Activated CD8-positive, alpha-beta memory T cell treated with anti-CD3 and anti-CD28 coated beads for 24 hours (primary cell): ENCODE measurements around the gene SEMA3D.

Source experiments
- DNase-seq: peaks from one replicate; pipeline ENCODE4 v3.0.0-alpha.2; 2020

Gene SEMA3D

DNA sequence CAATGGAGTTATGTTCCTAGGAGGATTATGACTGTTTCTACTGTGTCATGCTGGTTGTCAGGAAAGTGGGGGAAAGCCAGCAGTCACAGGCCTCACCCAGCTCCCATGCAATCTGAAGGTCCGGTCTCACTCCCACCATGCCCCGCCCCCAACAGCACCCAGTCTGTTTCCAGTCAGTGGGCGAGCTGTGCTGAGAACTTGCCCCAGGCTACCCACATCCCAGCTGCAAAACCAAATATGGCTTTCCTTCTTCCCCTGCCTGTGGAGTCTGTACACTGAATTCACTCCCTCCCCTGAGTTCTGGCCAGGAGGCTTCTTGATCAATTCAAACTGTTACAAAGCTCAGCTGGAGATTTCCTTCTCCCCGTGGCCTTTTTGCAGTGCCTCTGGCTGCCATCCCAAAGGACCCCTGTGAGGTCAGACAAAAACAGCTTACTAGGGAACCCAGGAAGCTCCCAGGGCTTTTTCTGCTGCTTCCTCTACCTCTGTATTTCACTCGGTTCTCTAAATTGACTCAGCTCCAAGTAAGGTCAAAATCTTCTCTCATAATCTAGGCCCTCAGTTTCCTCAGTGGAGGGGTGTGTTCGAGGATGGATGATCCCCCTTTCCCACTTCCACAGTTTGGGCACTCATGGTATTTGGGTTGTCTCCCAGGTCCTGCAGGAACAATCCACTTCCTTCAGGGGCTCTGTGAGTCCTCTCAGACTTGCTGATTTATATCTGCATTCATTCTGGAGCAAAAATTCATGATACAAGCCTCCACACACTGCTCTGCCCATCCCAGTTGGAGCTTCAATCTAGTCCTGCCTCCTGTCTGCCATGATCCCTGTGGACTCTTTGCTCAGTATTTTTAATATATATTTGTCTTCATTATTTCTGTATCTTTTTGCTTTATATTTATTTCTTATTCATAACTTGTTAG is 205.5 kb downstream of the SEMA3D start:
- DNase-seq: no peak

DNA sequence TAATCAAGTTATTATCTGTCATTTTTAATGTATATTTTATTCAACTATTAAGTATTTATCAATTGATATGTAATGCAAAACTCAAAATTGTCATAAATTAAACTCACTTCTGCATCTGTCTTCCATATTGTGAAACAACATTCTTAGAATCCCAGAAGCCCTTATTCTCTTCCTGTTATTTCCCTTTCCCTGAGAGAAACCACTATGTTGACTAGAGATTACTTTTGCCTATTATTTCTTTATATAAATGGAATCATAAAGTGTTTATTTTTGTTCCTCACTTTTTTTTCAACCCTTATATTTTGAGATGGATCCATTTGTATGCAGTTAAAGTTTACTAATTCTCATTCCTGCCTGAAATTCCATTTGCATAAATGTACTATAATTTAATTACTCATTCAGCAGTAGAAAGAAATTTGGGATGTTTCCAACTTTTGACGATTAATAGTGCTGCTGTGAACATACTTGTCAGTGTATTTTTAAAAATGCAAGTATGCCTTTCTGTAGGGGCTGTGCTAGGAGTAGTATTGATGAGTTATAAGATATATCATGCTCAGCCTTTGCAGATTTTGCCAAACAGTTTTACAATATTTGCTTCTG is 211.2 kb downstream of the SEMA3D start:
- no peak for DNase-seq

DNA sequence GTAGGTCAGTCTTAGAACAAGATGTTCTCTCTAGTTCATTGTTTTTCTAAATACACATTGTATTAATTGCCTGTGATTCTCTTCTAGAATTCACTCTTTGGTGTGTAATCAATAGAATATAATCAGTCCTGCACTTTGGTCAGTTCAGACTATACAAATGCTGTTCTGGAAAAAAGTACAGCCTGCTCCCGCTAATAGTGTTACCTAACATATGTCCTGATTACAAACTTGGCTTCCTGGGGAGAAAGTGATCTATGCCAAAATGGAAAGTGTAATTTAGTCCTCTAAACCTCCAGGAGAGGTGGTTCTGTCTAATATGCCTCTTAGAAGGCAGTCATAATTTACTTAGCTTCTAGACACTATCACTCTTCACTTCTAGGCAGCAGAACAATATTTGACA is 215.5 kb downstream of the SEMA3D start:
- no peak for DNase-seq

DNA sequence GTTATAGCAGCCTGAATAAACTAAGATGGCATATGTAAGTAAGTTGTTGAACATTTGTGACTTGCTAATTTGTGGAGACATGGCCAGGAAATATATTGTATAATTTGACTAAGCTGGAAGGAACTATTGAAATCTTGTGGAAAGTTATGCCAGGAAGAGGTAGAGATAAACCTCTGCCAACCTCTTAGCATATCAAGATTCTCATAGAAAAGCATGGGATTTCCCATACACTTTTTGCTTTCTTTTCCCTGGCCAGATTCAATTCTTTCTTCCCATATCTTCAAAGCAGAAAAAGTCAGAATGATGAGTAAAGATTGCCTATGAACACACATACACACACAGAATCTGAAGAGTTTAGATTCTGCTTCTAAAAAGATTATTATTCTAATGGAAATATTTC is 216.2 kb downstream of the SEMA3D start:
- no peak for DNase-seq

DNA sequence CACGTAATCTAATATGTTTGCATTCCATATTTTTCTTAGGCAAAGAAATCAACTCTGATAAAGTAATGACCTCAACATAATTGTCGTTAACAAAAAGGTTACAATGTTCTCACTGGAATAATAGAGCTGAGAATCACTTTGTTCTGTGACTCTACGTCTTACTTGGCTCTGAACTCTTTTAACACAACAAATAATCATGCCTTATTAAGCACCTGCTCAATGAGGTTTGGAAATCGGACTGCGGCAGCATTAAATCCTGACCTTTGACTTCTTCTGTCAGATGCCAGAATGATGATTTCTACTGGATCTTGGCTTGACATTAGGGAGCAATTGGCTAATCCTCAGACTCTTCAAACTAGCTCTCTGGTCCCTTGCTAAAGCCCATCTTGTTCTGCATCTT is 233.6 kb downstream of the SEMA3D start:
- DNase-seq: no peak

DNA sequence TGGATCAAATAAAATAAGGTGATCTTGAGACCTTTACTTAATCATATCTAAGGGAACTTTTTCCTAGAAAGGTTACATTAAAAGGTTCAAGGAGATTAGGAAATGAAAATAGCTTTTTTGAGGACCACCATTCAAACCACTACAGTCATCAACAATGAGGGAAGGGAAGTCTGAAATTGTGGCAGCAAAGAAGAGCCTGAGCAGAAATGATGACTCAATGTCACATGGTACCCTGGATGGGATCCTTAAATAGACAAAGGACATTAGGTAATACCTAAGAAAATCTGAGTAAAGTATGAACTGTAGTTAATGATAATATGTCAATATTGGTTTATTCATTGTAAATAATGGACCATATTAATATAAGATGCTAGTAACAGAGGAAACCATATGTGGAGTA is 236.0 kb downstream of the SEMA3D start:
- no peak for DNase-seq

DNA sequence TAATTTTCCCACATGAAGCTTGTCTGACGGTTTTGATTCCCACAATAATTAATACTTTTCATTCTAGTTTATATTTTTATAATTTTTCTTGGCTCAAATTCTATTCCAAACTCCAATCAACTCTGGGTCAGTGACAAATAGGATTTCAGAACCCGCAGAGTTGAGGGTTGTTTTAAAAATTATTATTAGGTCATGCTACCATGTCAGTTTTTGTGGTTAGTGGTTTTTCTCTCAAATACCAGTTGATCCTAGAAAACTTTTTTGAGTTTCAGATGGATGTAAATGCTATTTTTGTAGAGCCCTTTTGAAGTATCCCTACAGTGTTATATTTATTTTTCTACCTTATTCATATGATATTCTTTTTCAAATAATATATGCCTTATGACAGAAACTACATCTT is 237.4 kb downstream of the SEMA3D start:
- no peak for DNase-seq

DNA sequence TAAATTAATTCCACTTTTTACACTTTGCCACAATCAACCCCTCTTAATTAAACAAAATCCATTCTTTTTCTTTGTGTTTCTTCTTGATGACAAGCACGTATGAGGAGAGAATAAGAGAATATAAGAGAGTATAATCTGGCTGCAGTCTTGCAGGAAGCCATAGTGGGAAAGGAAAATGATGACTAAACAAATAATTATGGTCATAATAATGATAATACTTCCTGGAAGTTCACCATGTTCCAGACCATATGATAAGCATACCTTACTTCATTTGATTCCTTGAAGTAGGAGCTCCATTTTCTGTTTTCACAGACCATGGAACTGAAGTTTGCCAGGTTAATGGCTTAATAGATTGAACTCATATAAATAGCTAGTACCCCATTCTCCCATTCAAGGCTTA is 237.8 kb downstream of the SEMA3D start:
- DNase-seq: no peak

DNA sequence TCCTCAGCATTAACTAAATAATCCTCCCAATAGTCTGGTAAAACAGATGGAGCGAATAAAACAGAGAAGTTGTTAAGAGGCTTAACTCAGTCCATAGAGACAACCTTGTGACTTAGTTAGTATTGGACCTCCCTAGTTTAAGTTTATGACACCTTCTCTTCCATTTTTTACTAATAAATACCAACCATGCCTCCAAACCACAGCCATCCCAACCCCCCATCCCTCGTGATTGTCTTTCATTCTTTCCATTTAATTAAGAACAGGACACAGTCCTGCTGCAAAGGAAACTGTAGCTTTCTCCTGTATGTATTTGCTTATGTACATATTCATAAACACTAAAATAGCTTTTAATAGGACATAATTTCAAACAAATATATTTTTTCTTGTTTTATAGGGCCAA is 238.2 kb downstream of the SEMA3D start:
- DNase-seq: no peak

DNA sequence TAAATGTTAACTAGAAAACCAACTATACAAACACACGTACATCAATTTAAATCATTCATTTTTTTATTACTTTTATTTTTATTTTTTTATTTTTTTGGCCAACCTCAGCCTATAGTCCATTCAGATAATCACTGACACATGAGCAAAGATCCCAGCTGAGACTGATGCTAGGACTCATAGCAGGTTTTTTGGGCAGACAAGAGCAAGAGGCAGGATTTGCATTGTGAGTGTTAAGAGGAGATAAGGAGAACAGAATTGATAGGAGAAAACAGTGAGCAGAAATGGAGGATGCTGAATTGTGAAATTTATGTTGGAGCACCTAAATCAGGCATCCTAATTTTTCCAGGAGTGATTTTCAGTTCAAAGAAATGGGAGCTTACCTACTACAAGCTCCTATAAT is 240.3 kb downstream of the SEMA3D start:
- no peak for DNase-seq
